Activated CD8-positive, alpha-beta T cell treated with anti-CD3 and anti-CD28 coated beads for 36 hours (primary cell): ENCODE results near the gene SPACA9. TPM values are rescaled to one million over a fixed set of nuclear protein-coding genes. Genes with fewer than 3 reads are reported as not detected.
A peak's percentile ranks its signal among the peaks of the same experiment; 100 is the strongest.

Experiments
- ATAC-seq: fragments of 200-7000 bp; cut with Tn5 transposase; one replicate; pipeline ENCODE4 v1.10.0; 2021; ENCODE audit warnings: mild to moderate bottlenecking, moderate library complexity
- CTCF ChIA-PET: fragments of 350-600 bp; sonication (Branson Sonifier 250); formaldehyde crosslinking; loops from one replicate; lab custom pipeline; 2021; ENCODE audit warnings: antibody characterized with exemption; lab: Charles Lee
- POLR2A ChIA-PET: fragments of 350-600 bp; sonication (Branson Sonifier 250); formaldehyde crosslinking; loops from one replicate; lab custom pipeline; 2021; ENCODE audit warnings: antibody characterized with exemption; lab: Charles Lee
- DNase-seq: peaks from one replicate; pipeline ENCODE4 v3.0.0-alpha.2; 2020
- H3K27ac Mint-ChIP-seq: one replicate; pipeline ENCODE4 v1.8.0; 2021; ENCODE audit warnings: mild to moderate bottlenecking, mixed read lengths
- H3K27me3 Mint-ChIP-seq: one replicate; pipeline ENCODE4 v1.8.0; 2021; ENCODE audit warnings: mixed read lengths
- H3K36me3 Mint-ChIP-seq: one replicate; pipeline ENCODE4 v1.8.0; 2021; ENCODE audit warnings: low read depth, mixed read lengths
- H3K4me1 Mint-ChIP-seq: one replicate; pipeline ENCODE4 v1.8.0; 2021; ENCODE audit warnings: low read depth, mixed read lengths
- H3K4me3 Mint-ChIP-seq: one replicate; pipeline ENCODE4 v1.8.0; 2021; ENCODE audit warnings: mild to moderate bottlenecking, moderate library complexity, mixed read lengths
- H3K9me3 Mint-ChIP-seq: one replicate; pipeline ENCODE4 v1.8.0; 2021; ENCODE audit warnings: mixed read lengths
- CTCF ChIP-seq: fragments of 200-600 bp; IDR thresholded peaks from one replicate; pipeline ENCODE4 v1.8.0; 2022; ENCODE audit warnings: antibody characterized with exemption, mild to moderate bottlenecking
- intact Hi-C: fragments of 100-400 bp; cut with micrococcal nuclease; formaldehyde crosslinking; loops from one replicate; pipeline ENCODE4 v1.10.0; 2022
- total RNA-seq, 2 experiments: library from RNA; stranded (reverse); gene quantifications; one replicate each; pipeline ENCODE4 v1.2.3, GENCODE V29; 2021

Gene SPACA9
- 1 to 10 TPM; 1.9 to 3.2 TPM for total RNA-seq

GRCh38 chr9:132878695-132879456, at the start of gene SPACA9:
SPACA9 (plus strand) TSS chr9:132878898; CDS start chr9:132883948, 5,050 bp downstream.
- peak within 1 kb of the TSS; percentile 72 for H3K4me3 Mint-ChIP-seq
- no peaks in the 10 kb centered on the region for H3K27me3 Mint-ChIP-seq
- CTCF ChIA-PET = interaction anchor here (0.8 to 2.0 kb wide), 5 partner anchors 21 to 185 kb away, joined by 3 to 4 read pairs (median 3); no protein-coding TSS in a partner anchor
- TF ChIP-seq CTCF = no peak
- intact Hi-C loops = no loop called here
- POLR2A ChIA-PET = interaction anchor here (0.5 kb wide), 1 partner anchor 9 kb away, joined by 3 read pairs; no protein-coding TSS in a partner anchor
- H3K27ac Mint-ChIP-seq = peak within 1 kb of the TSS; percentile 57
- H3K4me1 Mint-ChIP-seq = peaks cover 16% of the 10 kb centered on the region
- no peaks in the 10 kb centered on the region for H3K9me3 Mint-ChIP-seq
- DNase-seq = peak; percentile 33
- peak; percentile 31 for ATAC-seq
- H3K36me3 Mint-ChIP-seq = no peaks in the 10 kb centered on the region

GRCh38 chr9:132832171-132832881, 46.4 kb upstream of the SPACA9 start:
- DNase-seq = no peak
- ChIA-PET POLR2A (no interaction called here), CTCF (interaction anchor here (1.3 to 1.4 kb wide), 2 partner anchors 69 to 70 kb away, joined by 4 to 5 read pairs; no protein-coding TSS in a partner anchor)
- Mint-ChIP-seq H3K36me3 (no peaks in the 10 kb centered on the region), H3K27me3 (no peaks in the 10 kb centered on the region), H3K9me3 (no peaks in the 10 kb centered on the region), H3K4me1 (no peaks in the 10 kb centered on the region), H3K4me3 (no peak overlapping the region), H3K27ac (no peak overlapping the region)
- no peak for TF ChIP-seq CTCF
- ATAC-seq = no peak
- intact Hi-C loops = no loop called here

GRCh38 chr9:132833550-132834121, 45.1 kb upstream of the SPACA9 start:
- intact Hi-C loops = no loop called here
- ATAC-seq = no peak
- Mint-ChIP-seq H3K4me3 (no peak overlapping the region), H3K9me3 (no peaks in the 10 kb centered on the region), H3K27me3 (no peaks in the 10 kb centered on the region), H3K27ac (no peak overlapping the region), H3K36me3 (no peaks in the 10 kb centered on the region), H3K4me1 (no peaks in the 10 kb centered on the region)
- POLR2A ChIA-PET = no interaction called here
- no peak for TF ChIP-seq CTCF
- no peak for DNase-seq
- CTCF ChIA-PET = interaction anchor here (1.3 to 1.4 kb wide), 2 partner anchors 68 to 69 kb away, joined by 4 to 5 read pairs; no protein-coding TSS in a partner anchor

- Mint-ChIP-seq H3K4me1 (no peaks in the 10 kb centered on the region), H3K36me3 (no peaks in the 10 kb centered on the region), H3K27ac (no peak overlapping the region), H3K4me3 (no peak overlapping the region), H3K9me3 (no peaks in the 10 kb centered on the region), H3K27me3 (no peaks in the 10 kb centered on the region)
- ATAC-seq = no peak
- TF ChIP-seq CTCF = no peak
- no peak for DNase-seq
- ChIA-PET CTCF (no interaction called here), POLR2A (no interaction called here)
- intact Hi-C loops = no loop called here
Measured at GRCh38 chr9:132834343-132834742, 44.4 kb upstream of the SPACA9 start.
